ENCODE results near the gene IMMP2L. TPM values are rescaled to one million over a fixed set of nuclear protein-coding genes. Genes with fewer than 3 reads are reported as not detected.

Gene IMMP2L
- total and polyA plus RNA-seq, 2 donors (not counting 3 experiments of a cell fraction or from before 2014, with no cell fraction given): 9.9 to 11.8 TPM

GRCh38 chr7:111094419-111094818 lies 467.9 kb downstream of the IMMP2L start:
- Histone ChIP-seq H2AFZ (ENCODE audit: low read depth, low read length) (no peak overlapping the region), H3K79me2 (ENCODE audit: control insufficient read depth, insufficient read depth, low read length) (no peaks in the 10 kb centered on the region), H3K36me3 (ENCODE audit: control insufficient read depth in 2 of 2, extremely low read depth in 1 of 2, insufficient read depth in 2 of 2, low read length in 2 of 2) (no peaks in the 10 kb centered on the region), H3K9me1 (replicated peaks; ENCODE audit: control insufficient read depth, extremely low read depth, insufficient read depth, low read length) (no peaks in the 10 kb centered on the region), H3K9ac (replicated peaks; ENCODE audit: extremely low read depth, insufficient read depth, low read length) (no peak overlapping the region), H3K4me2 (ENCODE audit: insufficient read depth, low read length) (no peak overlapping the region), H3K27me3 (ENCODE audit: control insufficient read depth in 2 of 2, insufficient read depth in 2 of 2, low read length in 2 of 2) (no peaks in the 10 kb centered on the region), H3K4me1 (ENCODE audit: control insufficient read depth, extremely low read depth, insufficient read depth, low read length) (peaks cover 3% of the 10 kb centered on the region), H3K9me3 (replicated peaks; ENCODE audit: control insufficient read depth, insufficient read depth, low read length) (no peaks in the 10 kb centered on the region), H4K20me1 (replicated peaks; ENCODE audit: control insufficient read depth, extremely low read depth, insufficient read depth, low read length) (no peaks in the 10 kb centered on the region), H3K4me3 (replicated peaks in 1 of 3; ENCODE audit: insufficient read depth in 1 of 3, low read depth in 1 of 3, low read length in 3 of 3) (no peak overlapping the region), H3K27ac (ENCODE audit: insufficient read depth, low read depth, low read length) (no peak overlapping the region)
- intact Hi-C loops (cut with micrococcal nuclease): loop anchor here (5.0 to 10.0 kb wide), 2 partner anchors 468 to 650 kb away; partner anchors contain the start of gene IMMP2L
- BruUV-seq (replicated peaks): no TSS peak
- DNase-seq (ENCODE audit: low read depth, low spot score): no peak
- TF ChIP-seq MYC (IDR thresholded peaks at IDR 0.05; ENCODE audit: low read depth, low read length) (no peak), POLR2A (IDR thresholded peaks at IDR 0.05; ENCODE audit: low read depth, low read length) (no peak), GATA2 (IDR thresholded peaks at IDR 0.05; ENCODE audit: insufficient read depth, insufficient read length, low read depth, low read length) (no peak), EZH2 (IDR thresholded peaks at IDR 0.05; ENCODE audit: borderline replicate concordance, low read depth, low read length, severe bottlenecking) (no peak), POLR2AphosphoS5 (IDR thresholded peaks at IDR 0.05; ENCODE audit: insufficient read depth, low read depth, low read length) (no peak), CTCF (IDR thresholded peaks at IDR 0.05; ENCODE audit: extremely low read depth in 1 of 2, insufficient read depth in 1 of 2, low read depth in 1 of 2, low read length in 2 of 2) (no peak), JUN (IDR thresholded peaks at IDR 0.05; ENCODE audit: borderline replicate concordance, insufficient read depth, insufficient read length, low read depth) (no peak), MAX (IDR thresholded peaks at IDR 0.05; ENCODE audit: insufficient read depth, insufficient read length) (no peak), FOS (IDR thresholded peaks at IDR 0.05; ENCODE audit: borderline replicate concordance, insufficient read depth, low read length) (no peak)
- dilution Hi-C loops (cut with MboI; ENCODE audit: extremely low pct_ligation_motif_present, low sequenced_read_pairs): no loop called here
- POLR2A ChIA-PET: no interaction called here
- no peak for FAIRE-seq
- CTCF ChIA-PET: interaction anchor here (0.9 to 1.4 kb wide), 2 partner anchors 44 to 239 kb away, joined by 3 to 4 read pairs; no protein-coding TSS in a partner anchor
